Activated CD8-positive, alpha-beta T cell treated with anti-CD3 and anti-CD28 coated beads, Interleukin-2, amount 10 ng/mL, durations not matched to agents 7 days and 5 days (primary cell): ENCODE data around the gene ARHGEF12. TPM values are rescaled to one million over a fixed set of nuclear protein-coding genes. Genes with fewer than 3 reads are reported as not detected.

Experiments
- ATAC-seq: fragments of 150-1000 bp; cut with Tn5 transposase; one replicate; pipeline ENCODE4 v1.10.0; 2021; ENCODE audit warnings: moderate library complexity
- CTCF ChIA-PET: fragments of 350-600 bp; sonication (Branson Sonifier 250); formaldehyde crosslinking; loops from one replicate; lab custom pipeline; 2021; ENCODE audit warnings: antibody characterized with exemption; lab: Charles Lee
- POLR2A ChIA-PET: fragments of 350-600 bp; sonication (Branson Sonifier 250); formaldehyde crosslinking; loops from one replicate; lab custom pipeline; 2021; ENCODE audit warnings: antibody characterized with exemption; lab: Charles Lee
- DNase-seq: peaks from one replicate; pipeline ENCODE4 v3.0.0-alpha.2; 2020
- H3K27ac Mint-ChIP-seq: one replicate; pipeline ENCODE4 v1.8.0; 2021; ENCODE audit warnings: mild to moderate bottlenecking, mixed read lengths
- H3K27me3 Mint-ChIP-seq: one replicate; pipeline ENCODE4 v1.8.0; 2021; ENCODE audit warnings: low read depth, mixed read lengths
- H3K36me3 Mint-ChIP-seq: one replicate; pipeline ENCODE4 v1.8.0; 2021; ENCODE audit warnings: low read depth, mixed read lengths
- H3K4me1 Mint-ChIP-seq: one replicate; pipeline ENCODE4 v1.8.0; 2021; ENCODE audit warnings: low read depth, mixed read lengths
- H3K4me3 Mint-ChIP-seq: one replicate; pipeline ENCODE4 v1.8.0; 2021; ENCODE audit warnings: mild to moderate bottlenecking, mixed read lengths
- H3K9me3 Mint-ChIP-seq: one replicate; pipeline ENCODE4 v1.8.0; 2022; ENCODE audit warnings: mixed read lengths; ENCODE audit not compliant: insufficient read depth
- total RNA-seq, 2 experiments: library from RNA; stranded (reverse); gene quantifications; one replicate each; pipeline ENCODE4 v1.2.3, GENCODE V29; 2021

Gene ARHGEF12
- 10 to 100 TPM in 1 of 2 experiments, 1 to 10 TPM in 1; 9.6 to 10.0 TPM for total RNA-seq

GRCh38 chr11:120335908-120336640 is at the start of gene ARHGEF12:
Gene ARHGEF12 (plus strand): TSS chr11:120336413. CDS start chr11:120337244, 831 bp downstream.
- Mint-ChIP-seq H3K36me3 (peaks cover 2% of the 10 kb centered on the region), H3K27me3 (peaks cover 51% of the 10 kb centered on the region)
- POLR2A ChIA-PET: no interaction called here

GRCh38 chr11:120288021-120288420 is 48.2 kb upstream of the ARHGEF12 start:
- Mint-ChIP-seq H3K36me3 (no peaks in the 10 kb centered on the region), H3K9me3 (no peaks in the 10 kb centered on the region), H3K27ac (no peak overlapping the region), H3K4me3 (no peak overlapping the region), H3K4me1 (peaks cover 3% of the 10 kb centered on the region), H3K27me3 (peaks cover 35% of the 10 kb centered on the region)
- no peak for ATAC-seq
- ChIA-PET CTCF (interaction anchor here (2.1 kb wide), 1 partner anchor 15 kb away, joined by 6 read pairs; no protein-coding TSS in a partner anchor), POLR2A (no interaction called here)
- no peak for DNase-seq

More at GRCh38 chr11:120335908-120336640, at the start of gene ARHGEF12:
- ATAC-seq (peak; percentile 74), DNase-seq (peak; percentile 79)
- peaks cover 29% of the 10 kb centered on the region for H3K4me1 Mint-ChIP-seq
- peak within 1 kb of the TSS; percentile 85 for H3K4me3 Mint-ChIP-seq
- no peaks in the 10 kb centered on the region for H3K9me3 Mint-ChIP-seq
- CTCF ChIA-PET: interaction anchor here (0.7 to 1.9 kb wide), 10 partner anchors 9 to 153 kb away, joined by 3 to 6 read pairs (median 4); partner anchors contain the start of gene TLCD5
- peak within 1 kb of the TSS; percentile 70 for H3K27ac Mint-ChIP-seq

GRCh38 chr11:120289426-120289825 is 46.8 kb upstream of the ARHGEF12 start:
- Mint-ChIP-seq H3K36me3 (no peaks in the 10 kb centered on the region), H3K4me1 (peaks cover 3% of the 10 kb centered on the region), H3K27me3 (peaks cover 39% of the 10 kb centered on the region), H3K4me3 (no peak overlapping the region), H3K27ac (no peak overlapping the region), H3K9me3 (no peaks in the 10 kb centered on the region)
- no peak for DNase-seq
- POLR2A ChIA-PET: no interaction called here
- CTCF ChIA-PET: interaction anchor here (3.3 kb wide), 1 partner anchor 14 kb away, joined by 12 read pairs; no protein-coding TSS in a partner anchor
- ATAC-seq: no peak

- no peak for ATAC-seq
- Mint-ChIP-seq H3K4me1 (peaks cover 3% of the 10 kb centered on the region), H3K27me3 (peaks cover 47% of the 10 kb centered on the region), H3K36me3 (no peaks in the 10 kb centered on the region), H3K4me3 (no peak overlapping the region), H3K9me3 (no peaks in the 10 kb centered on the region), H3K27ac (no peak overlapping the region)
- POLR2A ChIA-PET: no interaction called here
- CTCF ChIA-PET: interaction anchor here (3.3 kb wide), 1 partner anchor 12 kb away, joined by 12 read pairs; no protein-coding TSS in a partner anchor
- no peak for DNase-seq
Measured at GRCh38 chr11:120290956-120291355, 45.3 kb upstream of the ARHGEF12 start.

GRCh38 chr11:120293038-120293800 is 43.0 kb upstream of the ARHGEF12 start:
- H3K4me1 Mint-ChIP-seq: peaks cover 3% of the 10 kb centered on the region
- ATAC-seq (no peak), DNase-seq (no peak)
- H3K27ac Mint-ChIP-seq: no peak overlapping the region
- ChIA-PET POLR2A (no interaction called here), CTCF (interaction anchor here (0.8 kb wide), 1 partner anchor 10 kb away, joined by 3 read pairs; no protein-coding TSS in a partner anchor)
- H3K4me3 Mint-ChIP-seq: no peak overlapping the region
- no peaks in the 10 kb centered on the region for H3K36me3 Mint-ChIP-seq
- no peaks in the 10 kb centered on the region for H3K9me3 Mint-ChIP-seq
- peaks cover 43% of the 10 kb centered on the region for H3K27me3 Mint-ChIP-seq

GRCh38 chr11:120294096-120294495 is 42.1 kb upstream of the ARHGEF12 start:
- CTCF ChIA-PET: no interaction called here
- peaks cover 45% of the 10 kb centered on the region for H3K27me3 Mint-ChIP-seq
- POLR2A ChIA-PET: no interaction called here
- H3K36me3 Mint-ChIP-seq: no peaks in the 10 kb centered on the region
- DNase-seq: no peak
- no peak for ATAC-seq
- H3K27ac Mint-ChIP-seq: no peak overlapping the region
- H3K4me3 Mint-ChIP-seq: no peak overlapping the region
- H3K9me3 Mint-ChIP-seq: no peaks in the 10 kb centered on the region
- peaks cover 3% of the 10 kb centered on the region for H3K4me1 Mint-ChIP-seq

GRCh38 chr11:120295099-120295498 is 41.1 kb upstream of the ARHGEF12 start:
- ChIA-PET POLR2A (no interaction called here), CTCF (no interaction called here)
- Mint-ChIP-seq H3K4me1 (no peaks in the 10 kb centered on the region), H3K27ac (no peak overlapping the region), H3K4me3 (no peak overlapping the region), H3K27me3 (peaks cover 39% of the 10 kb centered on the region), H3K36me3 (no peaks in the 10 kb centered on the region), H3K9me3 (no peaks in the 10 kb centered on the region)
- ATAC-seq (no peak), DNase-seq (no peak)

- ATAC-seq (no peak), DNase-seq (no peak)
- no peaks in the 10 kb centered on the region for H3K36me3 Mint-ChIP-seq
- no peak overlapping the region for H3K4me3 Mint-ChIP-seq
- no peak overlapping the region for H3K27ac Mint-ChIP-seq
- CTCF ChIA-PET: interaction anchor here (2.7 to 10.7 kb wide), 2 partner anchors 63 to 125 kb away, joined by 6 to 344 read pairs; partner anchors contain the start of gene POU2F3
- peaks cover 36% of the 10 kb centered on the region for H3K27me3 Mint-ChIP-seq
- POLR2A ChIA-PET: no interaction called here
- no peaks in the 10 kb centered on the region for H3K9me3 Mint-ChIP-seq
- no peaks in the 10 kb centered on the region for H3K4me1 Mint-ChIP-seq
Measured at GRCh38 chr11:120296554-120296953, 39.7 kb upstream of the ARHGEF12 start.

GRCh38 chr11:120298461-120298860 is 37.8 kb upstream of the ARHGEF12 start:
- H3K36me3 Mint-ChIP-seq: no peaks in the 10 kb centered on the region
- H3K27me3 Mint-ChIP-seq: peaks cover 42% of the 10 kb centered on the region
- ChIA-PET CTCF (interaction anchor here (1.2 to 10.7 kb wide), 3 partner anchors 50 to 127 kb away, joined by 6 to 344 read pairs (median 7); partner anchors contain the start of gene POU2F3), POLR2A (no interaction called here)
- ATAC-seq (no peak), DNase-seq (no peak)
- H3K4me1 Mint-ChIP-seq: no peaks in the 10 kb centered on the region
- H3K4me3 Mint-ChIP-seq: no peak overlapping the region
- no peak overlapping the region for H3K27ac Mint-ChIP-seq
- no peaks in the 10 kb centered on the region for H3K9me3 Mint-ChIP-seq

- POLR2A ChIA-PET: interaction anchor here (0.8 to 1.2 kb wide), 2 partner anchors 73 to 78 kb away, joined by 3 read pairs; no protein-coding TSS in a partner anchor
- no peak overlapping the region for H3K27ac Mint-ChIP-seq
- no peaks in the 10 kb centered on the region for H3K4me1 Mint-ChIP-seq
- H3K9me3 Mint-ChIP-seq: no peaks in the 10 kb centered on the region
- ATAC-seq (no peak), DNase-seq (no peak)
- CTCF ChIA-PET: interaction anchor here (0.6 to 10.7 kb wide), 29 partner anchors 9 to 629 kb away, joined by 3 to 344 read pairs (median 7); partner anchors contain the start of gene POU2F3
- no peak overlapping the region for H3K4me3 Mint-ChIP-seq
- peaks cover 33% of the 10 kb centered on the region for H3K27me3 Mint-ChIP-seq
- no peaks in the 10 kb centered on the region for H3K36me3 Mint-ChIP-seq
Measured at GRCh38 chr11:120302001-120302805, 34.0 kb upstream of the ARHGEF12 start.
